ENCODE results near the gene SPOCK1.

The SPOCK1 gene

DNA sequence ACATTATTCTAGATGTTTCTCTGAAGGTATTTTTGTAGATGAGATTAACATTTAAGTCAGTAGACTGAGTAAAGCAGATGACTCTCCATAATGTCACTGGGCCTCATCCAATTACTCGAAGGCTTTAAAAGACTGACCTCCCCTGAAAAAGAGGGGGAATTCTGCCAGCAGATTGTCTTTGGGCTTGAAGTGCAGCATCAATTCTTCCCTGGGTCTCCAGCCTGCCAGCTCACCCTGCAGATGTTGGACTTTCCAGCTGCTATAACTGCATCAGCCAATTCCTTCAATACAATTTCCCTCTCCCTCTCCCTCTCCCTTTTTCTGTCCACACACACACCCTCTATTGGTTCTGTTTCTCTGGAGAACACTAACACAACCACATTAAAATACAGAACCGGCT is 472.8 kb downstream of the SPOCK1 start:
- no peaks in the 10 kb centered on the region for H3K4me1 ChIP-seq (ENCODE audit: insufficient read depth, low read length)
- H3K9me3 ChIP-seq (ENCODE audit: insufficient read depth, low read depth, low read length) = no peaks in the 10 kb centered on the region
- no peak overlapping the region for H3K4me3 ChIP-seq (ENCODE audit: low read length)
- H3K36me3 ChIP-seq (ENCODE audit: insufficient read depth, low read depth, low read length) = no peaks in the 10 kb centered on the region
- H3K9ac ChIP-seq (ENCODE audit: low read depth, low read length) = no peak overlapping the region
- H3K27ac ChIP-seq (ENCODE audit: low read length) = no peak overlapping the region
- no peaks in the 10 kb centered on the region for H3K27me3 ChIP-seq (ENCODE audit: insufficient read depth, low read length)

DNA sequence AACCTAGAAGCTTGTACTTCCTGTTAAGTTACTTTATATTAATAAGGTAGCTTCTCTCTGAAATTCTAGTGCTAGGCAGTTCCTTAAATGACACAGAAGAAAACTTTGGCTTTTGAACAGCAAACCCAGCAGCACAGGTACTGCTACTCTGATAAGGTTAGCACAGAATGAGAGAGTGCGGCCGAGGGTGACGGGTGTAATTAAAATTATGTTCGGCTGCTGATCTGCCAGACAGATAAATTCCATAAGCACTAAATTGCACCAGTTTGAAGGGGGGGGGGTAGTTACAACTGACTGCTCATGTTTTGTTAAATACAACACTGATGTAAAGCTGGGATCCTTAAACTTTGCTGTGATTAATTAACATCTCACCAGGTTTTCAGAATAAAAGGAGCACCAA is 475.1 kb downstream of the SPOCK1 start:
- H3K9ac ChIP-seq (ENCODE audit: low read depth, low read length) = no peak overlapping the region
- no peaks in the 10 kb centered on the region for H3K9me3 ChIP-seq (ENCODE audit: insufficient read depth, low read depth, low read length)
- no peaks in the 10 kb centered on the region for H3K27me3 ChIP-seq (ENCODE audit: insufficient read depth, low read length)
- no peak overlapping the region for H3K4me3 ChIP-seq (ENCODE audit: low read length)
- no peaks in the 10 kb centered on the region for H3K36me3 ChIP-seq (ENCODE audit: insufficient read depth, low read depth, low read length)
- H3K4me1 ChIP-seq (ENCODE audit: insufficient read depth, low read length) = no peaks in the 10 kb centered on the region
- no peak overlapping the region for H3K27ac ChIP-seq (ENCODE audit: low read length)

GRCh38 chr5:137023371-137023770 is 475.8 kb downstream of the SPOCK1 start:
- Histone ChIP-seq H3K36me3 (ENCODE audit: insufficient read depth, low read depth, low read length) (no peaks in the 10 kb centered on the region), H3K4me1 (ENCODE audit: insufficient read depth, low read length) (no peaks in the 10 kb centered on the region), H3K9ac (ENCODE audit: low read depth, low read length) (no peak overlapping the region), H3K27ac (ENCODE audit: low read length) (no peak overlapping the region), H3K4me3 (ENCODE audit: low read length) (no peak overlapping the region), H3K9me3 (ENCODE audit: insufficient read depth, low read depth, low read length) (no peaks in the 10 kb centered on the region), H3K27me3 (ENCODE audit: insufficient read depth, low read length) (no peaks in the 10 kb centered on the region)

- Histone ChIP-seq H3K4me1 (ENCODE audit: insufficient read depth, low read length) (no peaks in the 10 kb centered on the region), H3K9me3 (ENCODE audit: insufficient read depth, low read depth, low read length) (no peaks in the 10 kb centered on the region), H3K36me3 (ENCODE audit: insufficient read depth, low read depth, low read length) (no peaks in the 10 kb centered on the region), H3K27me3 (ENCODE audit: insufficient read depth, low read length) (no peaks in the 10 kb centered on the region), H3K9ac (ENCODE audit: low read depth, low read length) (no peak overlapping the region), H3K27ac (ENCODE audit: low read length) (no peak overlapping the region), H3K4me3 (ENCODE audit: low read length) (no peak overlapping the region)
Observed at GRCh38 chr5:137022725-137023124, 476.4 kb downstream of the SPOCK1 start.

- Histone ChIP-seq H3K9ac (ENCODE audit: low read depth, low read length) (no peak overlapping the region), H3K27ac (ENCODE audit: low read length) (no peak overlapping the region), H3K4me3 (ENCODE audit: low read length) (no peak overlapping the region)
Observed at GRCh38 chr5:137022043-137022442, 477.1 kb downstream of the SPOCK1 start.

GRCh38 chr5:137019229-137019628 is 479.9 kb downstream of the SPOCK1 start:
- Histone ChIP-seq H3K27ac (ENCODE audit: low read length) (no peak overlapping the region), H3K9me3 (ENCODE audit: insufficient read depth, low read depth, low read length) (no peaks in the 10 kb centered on the region), H3K36me3 (ENCODE audit: insufficient read depth, low read depth, low read length) (no peaks in the 10 kb centered on the region), H3K4me1 (ENCODE audit: insufficient read depth, low read length) (no peaks in the 10 kb centered on the region), H3K27me3 (ENCODE audit: insufficient read depth, low read length) (no peaks in the 10 kb centered on the region), H3K9ac (ENCODE audit: low read depth, low read length) (no peak overlapping the region), H3K4me3 (ENCODE audit: low read length) (no peak overlapping the region)

More at GRCh38 chr5:137022043-137022442, 477.1 kb downstream of the SPOCK1 start:
- no peaks in the 10 kb centered on the region for H3K27me3 ChIP-seq (ENCODE audit: insufficient read depth, low read length)
- H3K36me3 ChIP-seq (ENCODE audit: insufficient read depth, low read depth, low read length) = no peaks in the 10 kb centered on the region
- no peaks in the 10 kb centered on the region for H3K9me3 ChIP-seq (ENCODE audit: insufficient read depth, low read depth, low read length)
- no peaks in the 10 kb centered on the region for H3K4me1 ChIP-seq (ENCODE audit: insufficient read depth, low read length)

- Histone ChIP-seq H3K4me1 (ENCODE audit: insufficient read depth, low read length) (no peaks in the 10 kb centered on the region), H3K27me3 (ENCODE audit: insufficient read depth, low read length) (no peaks in the 10 kb centered on the region), H3K27ac (ENCODE audit: low read length) (no peak overlapping the region), H3K9ac (ENCODE audit: low read depth, low read length) (no peak overlapping the region), H3K4me3 (ENCODE audit: low read length) (no peak overlapping the region), H3K36me3 (ENCODE audit: insufficient read depth, low read depth, low read length) (no peaks in the 10 kb centered on the region), H3K9me3 (ENCODE audit: insufficient read depth, low read depth, low read length) (no peaks in the 10 kb centered on the region)
Observed at GRCh38 chr5:137016783-137017324, 482.3 kb downstream of the SPOCK1 start.

DNA sequence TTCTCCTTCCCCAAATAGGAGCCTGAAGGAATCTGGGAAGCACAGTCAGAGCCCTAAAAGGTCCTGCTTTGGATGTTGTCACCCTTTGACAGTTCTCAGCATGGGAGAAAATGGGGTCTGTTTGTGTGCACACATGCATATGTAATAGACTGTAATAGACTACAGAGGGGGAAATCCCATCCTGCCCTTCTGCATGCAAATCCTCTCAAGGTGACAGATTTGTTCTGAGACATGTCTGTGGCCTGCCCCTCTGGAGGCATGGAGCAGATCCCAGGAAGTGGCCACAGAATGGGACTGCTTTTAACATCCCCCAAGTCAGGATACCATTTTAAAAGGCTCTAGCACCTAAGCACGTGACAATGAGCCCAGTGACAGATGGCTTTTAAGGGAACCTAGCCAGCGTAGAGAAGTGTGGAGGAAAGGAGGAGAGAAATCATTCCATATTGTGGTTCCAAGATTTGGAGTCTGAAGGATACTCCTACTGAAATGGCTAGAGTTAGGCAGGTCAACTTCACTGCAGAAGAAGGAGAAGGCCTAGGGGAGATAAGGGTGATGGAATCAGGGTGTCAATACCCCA is 483.5 kb downstream of the SPOCK1 start:
- Histone ChIP-seq H3K9ac (ENCODE audit: low read depth, low read length) (no peak overlapping the region), H3K4me3 (ENCODE audit: low read length) (no peak overlapping the region), H3K27me3 (ENCODE audit: insufficient read depth, low read length) (no peaks in the 10 kb centered on the region), H3K4me1 (ENCODE audit: insufficient read depth, low read length) (no peaks in the 10 kb centered on the region), H3K27ac (ENCODE audit: low read length) (no peak overlapping the region), H3K36me3 (ENCODE audit: insufficient read depth, low read depth, low read length) (no peaks in the 10 kb centered on the region), H3K9me3 (ENCODE audit: insufficient read depth, low read depth, low read length) (no peaks in the 10 kb centered on the region)

DNA sequence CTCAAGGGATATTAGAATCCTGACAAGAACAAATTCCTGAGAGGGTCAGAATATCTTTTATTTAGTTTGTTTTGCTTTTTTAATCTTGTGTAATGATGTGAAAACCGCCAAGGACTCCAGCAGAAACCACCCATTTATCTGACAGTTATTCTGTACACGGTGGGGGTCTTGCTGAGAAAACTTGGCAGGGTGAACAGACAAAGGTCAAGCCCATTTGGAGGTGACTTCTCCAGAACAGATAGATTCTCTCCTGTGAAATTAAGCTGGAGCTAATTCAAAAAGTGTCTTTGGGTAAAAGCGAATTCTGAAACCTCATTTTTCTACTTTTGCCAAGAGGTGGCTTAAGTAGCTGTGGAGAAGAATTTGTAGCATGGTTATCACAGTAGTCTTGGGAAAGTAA is 484.4 kb downstream of the SPOCK1 start:
- H3K9me3 ChIP-seq (ENCODE audit: insufficient read depth, low read depth, low read length) = no peaks in the 10 kb centered on the region
- H3K4me3 ChIP-seq (ENCODE audit: low read length) = no peak overlapping the region
- no peak overlapping the region for H3K9ac ChIP-seq (ENCODE audit: low read depth, low read length)
- no peaks in the 10 kb centered on the region for H3K36me3 ChIP-seq (ENCODE audit: insufficient read depth, low read depth, low read length)
- H3K27ac ChIP-seq (ENCODE audit: low read length) = no peak overlapping the region
- no peaks in the 10 kb centered on the region for H3K4me1 ChIP-seq (ENCODE audit: insufficient read depth, low read length)
- H3K27me3 ChIP-seq (ENCODE audit: insufficient read depth, low read length) = no peaks in the 10 kb centered on the region

GRCh38 chr5:137010226-137010625 is 488.9 kb downstream of the SPOCK1 start:
- no peak overlapping the region for H3K9ac ChIP-seq (ENCODE audit: low read depth, low read length)
- no peaks in the 10 kb centered on the region for H3K27me3 ChIP-seq (ENCODE audit: insufficient read depth, low read length)
- H3K4me1 ChIP-seq (ENCODE audit: insufficient read depth, low read length) = no peaks in the 10 kb centered on the region
- H3K9me3 ChIP-seq (ENCODE audit: insufficient read depth, low read depth, low read length) = no peaks in the 10 kb centered on the region
- no peaks in the 10 kb centered on the region for H3K36me3 ChIP-seq (ENCODE audit: insufficient read depth, low read depth, low read length)
- H3K27ac ChIP-seq (ENCODE audit: low read length) = no peak overlapping the region
- no peak overlapping the region for H3K4me3 ChIP-seq (ENCODE audit: low read length)

DNA sequence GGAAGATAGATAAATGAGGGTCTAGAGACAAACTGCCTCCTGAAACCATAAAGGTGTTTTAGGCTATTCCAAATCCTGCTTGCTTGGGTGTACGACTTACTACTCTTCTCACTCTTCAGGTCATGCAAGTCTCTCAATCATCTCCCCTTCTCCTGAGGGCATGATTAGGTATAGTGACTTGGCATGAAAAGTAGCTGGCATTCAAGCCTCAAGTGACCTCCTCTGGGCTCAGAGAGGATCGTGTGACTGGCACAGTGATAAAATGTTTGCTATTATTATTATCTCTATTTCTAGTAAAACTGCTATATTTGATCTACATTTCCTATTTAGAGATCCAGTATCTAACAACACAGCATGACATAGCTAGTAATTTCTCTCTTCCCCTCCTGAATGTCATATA is 494.8 kb downstream of the SPOCK1 start:
- H3K27ac ChIP-seq (ENCODE audit: low read length) = no peak overlapping the region
- no peak overlapping the region for H3K4me3 ChIP-seq (ENCODE audit: low read length)
- no peak overlapping the region for H3K9ac ChIP-seq (ENCODE audit: low read depth, low read length)
- no peaks in the 10 kb centered on the region for H3K9me3 ChIP-seq (ENCODE audit: insufficient read depth, low read depth, low read length)
- no peaks in the 10 kb centered on the region for H3K36me3 ChIP-seq (ENCODE audit: insufficient read depth, low read depth, low read length)
- no peaks in the 10 kb centered on the region for H3K4me1 ChIP-seq (ENCODE audit: insufficient read depth, low read length)
- no peaks in the 10 kb centered on the region for H3K27me3 ChIP-seq (ENCODE audit: insufficient read depth, low read length)

- H3K27me3 ChIP-seq (ENCODE audit: insufficient read depth, low read length) = no peaks in the 10 kb centered on the region
- no peaks in the 10 kb centered on the region for H3K36me3 ChIP-seq (ENCODE audit: insufficient read depth, low read depth, low read length)
- H3K9ac ChIP-seq (ENCODE audit: low read depth, low read length) = no peak overlapping the region
- no peaks in the 10 kb centered on the region for H3K4me1 ChIP-seq (ENCODE audit: insufficient read depth, low read length)
- H3K27ac ChIP-seq (ENCODE audit: low read length) = no peak overlapping the region
- no peak overlapping the region for H3K4me3 ChIP-seq (ENCODE audit: low read length)
- no peaks in the 10 kb centered on the region for H3K9me3 ChIP-seq (ENCODE audit: insufficient read depth, low read depth, low read length)
Observed at GRCh38 chr5:137001026-137001569, 498.0 kb downstream of the SPOCK1 start.

Data from iPS-20b (cell line).